ENCODE data around the gene POLD2.

Gene POLD2

GRCh38 chr7:44142028-44142427 lies 18.7 kb upstream of the POLD2 start:
- TF ChIP-seq CTCF (IDR thresholded peaks at IDR 0.05; ENCODE audit: low read depth, low read length, missing control alignments): no peak
- no peak for DNase-seq (ENCODE audit: extremely low read depth, low read depth)
- H3K4me3 ChIP-seq (replicated peaks; ENCODE audit: low read depth, low read length): no peak overlapping the region

DNA sequence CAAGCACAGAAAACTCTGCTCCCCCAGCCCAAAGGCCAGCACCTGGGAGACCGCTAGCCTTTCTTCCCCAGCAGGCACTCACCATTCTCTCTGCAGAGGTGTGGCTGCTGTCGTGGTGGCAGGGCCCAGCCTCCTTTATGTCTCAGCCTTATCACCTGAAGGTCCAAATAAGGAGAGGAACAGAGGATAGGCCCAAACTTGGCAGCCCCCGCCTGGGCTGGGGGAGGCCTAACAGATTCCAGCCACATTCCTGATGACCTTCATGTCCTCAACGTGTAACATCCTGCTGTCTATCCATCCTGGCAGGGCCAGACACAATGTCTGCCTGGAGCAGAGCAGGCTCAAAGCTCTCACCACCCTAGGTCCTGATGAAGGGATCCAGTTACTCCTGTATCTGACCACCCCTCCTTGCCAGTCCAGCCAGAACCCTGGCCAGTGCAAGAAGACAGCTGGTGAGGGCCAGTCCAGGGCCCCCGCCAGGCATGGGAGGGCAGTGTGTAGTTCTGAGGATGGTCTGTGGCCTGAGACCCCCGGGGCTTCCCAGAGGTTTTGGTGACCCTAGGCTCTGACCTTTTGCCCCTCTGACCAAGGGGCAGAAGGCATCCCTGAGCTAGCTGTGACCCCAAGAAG lies 18.0 kb upstream of the POLD2 start, which contains the start of gene MYL7:
MYL7 (minus strand) TSS at position 112 of the 630 bp plus-strand sequence; CDS start at position 85, 27 bp downstream.
- H3K4me3 ChIP-seq (replicated peaks; ENCODE audit: low read depth, low read length): no peak within 1 kb of the TSS
- no peak for DNase-seq (ENCODE audit: extremely low read depth, low read depth)
- TF ChIP-seq CTCF (IDR thresholded peaks at IDR 0.05; ENCODE audit: low read depth, low read length, missing control alignments): no peak

- DNase-seq (ENCODE audit: extremely low read depth, low read depth): no peak
- TF ChIP-seq CTCF (IDR thresholded peaks at IDR 0.05; ENCODE audit: low read depth, low read length, missing control alignments): no peak
Measured at GRCh38 chr7:44140341-44140740, 17.0 kb upstream of the POLD2 start.

GRCh38 chr7:44139311-44140010 lies 16.1 kb upstream of the POLD2 start:
- no peak for TF ChIP-seq CTCF (IDR thresholded peaks at IDR 0.05; ENCODE audit: low read depth, low read length, missing control alignments)
- H3K4me3 ChIP-seq (replicated peaks; ENCODE audit: low read depth, low read length): no peak overlapping the region
- no peak for DNase-seq (ENCODE audit: extremely low read depth, low read depth)

More at GRCh38 chr7:44140341-44140740, 17.0 kb upstream of the POLD2 start:
- H3K4me3 ChIP-seq (replicated peaks; ENCODE audit: low read depth, low read length): no peak overlapping the region

- no peak for DNase-seq (ENCODE audit: extremely low read depth, low read depth)
- TF ChIP-seq CTCF (IDR thresholded peaks at IDR 0.05; ENCODE audit: low read depth, low read length, missing control alignments): no peak
- H3K4me3 ChIP-seq (replicated peaks; ENCODE audit: low read depth, low read length): no peak overlapping the region
Measured at GRCh38 chr7:44138698-44139097, 15.3 kb upstream of the POLD2 start.

GRCh38 chr7:44136731-44137130 lies 13.4 kb upstream of the POLD2 start:
- no peak for DNase-seq (ENCODE audit: extremely low read depth, low read depth)
- no peak overlapping the region for H3K4me3 ChIP-seq (replicated peaks; ENCODE audit: low read depth, low read length)
- TF ChIP-seq CTCF (IDR thresholded peaks at IDR 0.05; ENCODE audit: low read depth, low read length, missing control alignments): no peak
